HG02642 (cell line): Measurements from ENCODE around the gene XAB2.
A peak's percentile ranks its signal among the peaks of the same experiment; 100 is the strongest.

ENCODE experiments used
- ATAC-seq: cut with Tn5 transposase; IDR thresholded peaks from one replicate; pipeline ENCODE4 v1.9.1; 2021; ENCODE audit warnings: mild to moderate bottlenecking; ENCODE audit not compliant: unreplicated experiment, poor library complexity

Gene XAB2

GRCh38 chr19:7629347-7630054, at the start of gene XAB2, which contains the start of gene PET100:
XAB2 (minus strand) TSS chr19:7629545; CDS start chr19:7629527, 18 bp downstream.
PET100 (plus strand) TSS chr19:7629793; CDS start chr19:7629834, 41 bp downstream.
- ATAC-seq = peak; percentile 86

GRCh38 chr19:7677669-7678311, 48.4 kb upstream of the XAB2 start:
- ATAC-seq = no peak

DNA sequence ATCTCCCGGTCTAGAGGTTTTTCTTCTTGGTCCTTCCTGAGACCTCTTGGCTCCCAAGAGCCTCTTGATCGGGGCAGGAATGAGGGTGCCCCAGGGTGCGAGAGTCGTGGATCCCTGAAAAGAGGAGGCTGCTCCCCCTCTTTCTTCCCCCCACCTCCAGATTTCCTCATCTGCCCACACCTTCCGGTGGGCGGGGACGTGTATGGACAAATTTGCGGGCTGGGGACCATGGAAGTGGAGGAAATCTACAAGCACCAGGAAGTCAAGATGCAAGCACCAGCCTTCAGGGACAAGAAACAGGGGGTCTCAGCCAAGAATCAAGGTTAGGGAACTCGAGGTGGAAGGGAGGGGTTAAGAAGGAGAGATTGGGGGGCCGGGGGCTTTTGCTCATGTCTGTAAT, 47.5 kb upstream of the XAB2 start, which contains the start of gene MCEMP1:
MCEMP1 (plus strand) TSS at position 237 of the 400 bp plus-strand sequence; CDS start at position 268, 31 bp downstream.
- ATAC-seq = no peak

- ATAC-seq = no peak
These were observed 47.0 kb upstream of the XAB2 start for GRCh38 chr19:7676376-7676775.

GRCh38 chr19:7674010-7675005, 45.0 kb upstream of the XAB2 start:
- ATAC-seq = no peak

DNA sequence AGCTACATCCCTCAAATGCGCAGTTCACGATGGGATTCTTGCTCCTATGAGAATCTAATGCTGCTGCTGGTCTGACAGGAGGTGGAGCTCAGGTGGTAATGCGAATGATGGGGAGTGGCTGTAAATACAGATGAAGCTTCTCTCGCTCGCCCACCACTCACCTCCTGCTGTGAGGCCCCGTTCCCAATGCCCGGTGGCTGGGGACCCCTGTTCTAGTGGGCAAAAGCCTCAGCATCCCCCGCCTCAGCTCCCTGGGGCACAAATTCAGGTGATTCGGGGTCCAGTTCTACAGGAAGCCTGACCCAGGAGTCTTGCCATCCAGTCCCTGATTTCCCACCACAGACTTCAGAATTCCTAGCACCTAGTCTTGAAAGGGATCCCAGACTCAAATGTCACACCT, 43.2 kb upstream of the XAB2 start:
- ATAC-seq = no peak

DNA sequence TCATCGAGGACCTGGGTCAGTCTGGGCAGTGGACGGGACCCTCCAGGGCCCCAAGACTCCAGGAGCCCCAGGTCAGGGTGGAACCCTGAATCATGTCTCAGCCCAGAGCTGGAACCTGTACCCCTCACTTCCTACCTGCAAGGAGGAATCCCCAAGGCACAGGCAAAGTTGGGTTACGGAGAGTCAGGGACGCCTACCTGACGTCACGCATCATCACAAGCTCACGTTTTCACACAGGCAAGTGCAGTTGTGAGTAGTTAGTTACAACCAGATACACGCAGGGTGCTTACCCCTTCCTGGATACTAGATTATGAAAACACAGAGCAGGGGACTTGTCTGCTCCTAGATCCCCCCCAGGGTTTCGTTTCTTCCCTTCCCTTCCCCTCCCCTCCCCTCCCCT, 41.4 kb upstream of the XAB2 start:
- no peak for ATAC-seq

DNA sequence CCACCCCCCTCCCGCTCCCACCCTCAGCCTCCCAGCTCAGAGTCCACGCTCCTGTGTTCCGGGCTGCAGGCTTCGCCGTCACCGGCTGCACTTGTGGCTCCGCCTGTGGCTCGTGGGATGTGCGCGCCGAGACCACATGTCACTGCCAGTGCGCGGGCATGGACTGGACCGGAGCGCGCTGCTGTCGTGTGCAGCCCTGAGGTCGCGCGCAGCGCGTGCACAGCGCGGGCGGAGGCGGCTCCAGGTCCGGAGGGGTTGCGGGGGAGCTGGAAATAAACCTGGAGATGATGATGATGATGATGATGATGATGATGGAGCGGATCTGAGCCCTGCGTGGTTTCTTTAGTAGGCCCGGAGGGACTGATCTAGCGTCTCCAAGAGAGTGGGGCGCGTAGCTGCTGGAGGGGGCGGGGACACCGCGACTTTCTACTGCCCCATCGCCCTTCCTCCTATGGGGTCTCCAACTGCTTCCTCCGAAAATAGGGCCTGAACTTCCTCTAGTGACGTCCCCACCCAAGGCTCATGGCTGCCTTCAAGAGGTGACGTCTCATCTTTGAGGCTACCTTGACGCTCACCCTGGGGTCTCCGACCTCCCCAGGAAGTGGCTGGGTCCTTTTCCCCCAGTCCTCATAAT, 40.9 kb upstream of the XAB2 start:
- ATAC-seq = no peak

DNA sequence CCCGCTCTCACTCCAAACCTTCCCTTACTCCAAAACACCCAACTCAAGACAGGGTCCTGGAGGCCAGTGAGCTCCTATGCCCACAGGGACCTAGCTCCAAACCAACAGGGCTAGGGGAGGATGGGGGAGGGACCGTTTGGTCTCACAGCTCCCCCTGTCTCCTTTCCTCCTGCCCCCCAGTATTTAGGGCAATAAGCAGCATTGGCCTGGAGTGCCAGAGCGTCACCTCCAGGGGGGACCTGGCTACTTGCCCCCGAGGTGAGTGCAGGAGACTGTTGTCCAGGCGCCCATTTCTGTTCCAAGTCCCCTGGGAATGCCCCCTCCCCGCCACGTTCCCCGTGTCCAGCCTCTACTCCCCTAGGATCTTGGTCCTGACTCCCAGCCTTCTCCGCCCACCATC, 40.3 kb upstream of the XAB2 start:
- ATAC-seq = no peak

DNA sequence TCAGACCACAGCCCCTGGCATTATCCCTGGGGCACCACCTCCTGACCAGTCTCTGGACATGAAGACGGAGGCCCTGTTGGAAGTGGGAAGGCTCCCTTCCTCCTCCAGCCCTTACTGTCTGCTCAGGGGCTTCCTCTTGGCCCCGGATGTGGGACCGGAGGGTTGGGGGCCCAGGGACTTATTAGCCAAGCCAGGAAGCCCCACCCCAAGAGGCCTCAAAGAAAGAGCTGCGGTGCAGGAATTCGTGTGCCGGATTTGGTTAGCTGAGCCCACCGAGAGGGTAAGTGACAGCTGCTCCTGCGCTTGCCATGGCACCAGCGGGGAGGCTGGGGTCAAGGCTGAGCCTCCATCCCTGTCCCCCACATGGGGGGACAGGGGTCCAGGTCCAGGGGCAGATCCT, 39.5 kb upstream of the XAB2 start, which contains the start of gene RETN:
RETN (plus strand) TSS at position 208 of the 400 bp plus-strand sequence. CDS start 278 bp downstream, outside the sequence.
- ATAC-seq = no peak

GRCh38 chr19:7665076-7665475, 35.7 kb upstream of the XAB2 start:
- ATAC-seq = no peak

GRCh38 chr19:7663706-7664105, 34.4 kb upstream of the XAB2 start:
- ATAC-seq = no peak

- no peak for ATAC-seq
These were observed 33.3 kb upstream of the XAB2 start for GRCh38 chr19:7662657-7663056.

GRCh38 chr19:7661744-7662538, 32.6 kb upstream of the XAB2 start:
- no peak for ATAC-seq

GRCh38 chr19:7658219-7658686, 28.9 kb upstream of the XAB2 start:
- peak; percentile 74 for ATAC-seq

DNA sequence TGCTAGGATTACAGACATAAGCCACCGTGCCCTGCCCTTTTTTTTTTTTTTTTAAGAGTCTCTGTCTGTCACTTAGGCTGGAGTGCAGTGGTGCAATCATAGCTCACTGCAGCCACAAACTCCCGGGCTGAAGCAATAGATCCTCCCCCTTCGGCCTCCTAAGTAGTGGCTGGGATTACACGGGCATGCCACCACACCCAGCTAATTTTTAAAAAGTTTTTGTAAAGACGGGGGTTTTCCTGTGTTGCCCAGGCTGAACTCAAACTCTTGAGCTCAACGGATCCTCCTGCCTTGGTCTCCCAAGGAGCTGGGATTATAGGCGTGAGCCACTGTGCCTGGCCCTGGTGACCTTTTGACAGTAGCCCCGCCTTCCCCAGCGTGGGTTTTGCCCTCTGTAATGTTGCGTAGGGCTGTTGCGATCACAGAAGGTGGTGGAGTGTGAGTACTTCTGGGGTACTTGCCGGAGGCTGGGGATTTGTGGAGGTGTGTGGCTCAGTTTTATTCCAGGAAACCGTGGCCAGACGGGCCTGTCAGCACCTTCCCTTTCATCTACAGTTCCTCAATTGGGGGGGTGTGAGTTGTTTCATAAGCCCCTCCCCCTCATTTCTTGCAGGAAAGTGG, 27.9 kb upstream of the XAB2 start:
- no peak for ATAC-seq

DNA sequence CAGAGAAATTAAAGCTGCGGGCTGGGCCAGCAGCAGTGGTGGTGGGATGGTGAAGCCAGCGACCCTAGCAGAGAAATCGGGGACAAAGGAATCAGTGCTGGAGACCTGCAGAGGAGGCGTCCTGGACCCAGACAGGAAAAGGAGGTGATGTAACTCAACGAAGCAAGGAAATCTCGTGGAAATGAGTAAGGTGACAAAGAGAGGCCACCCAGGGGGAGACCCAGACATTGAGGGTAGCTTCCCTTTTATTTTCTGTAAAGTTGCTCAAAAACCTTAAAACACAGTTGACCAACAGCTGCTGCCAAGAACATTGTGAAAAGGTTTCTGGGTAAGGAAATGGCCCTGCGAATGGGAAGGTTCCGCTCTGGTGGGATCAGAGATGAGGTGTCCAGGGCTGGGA, 26.2 kb upstream of the XAB2 start:
- no peak for ATAC-seq

GRCh38 chr19:7654401-7654800, 25.1 kb upstream of the XAB2 start:
- ATAC-seq = no peak
